ENCODE results near the gene GRIPAP1. TPM values are rescaled to one million over a fixed set of nuclear protein-coding genes. Genes with fewer than 3 reads are reported as not detected.

GRIPAP1 gene
- total RNA-seq, result 25.8 and 31.1 TPM in 2 replicates

- H3K27me3 ChIP-seq (ENCODE audit: control insufficient read depth, insufficient read depth, low read length), result no peaks in the 10 kb centered on the region
- peak; percentile 74 for DNase-seq (ENCODE audit: low read depth)
- H3K4me3 ChIP-seq (ENCODE audit: low read depth, low read length), result peak within 1 kb of the TSS; percentile 54
- H3K36me3 ChIP-seq (ENCODE audit: control insufficient read depth, insufficient read depth, low read length), result no peaks in the 10 kb centered on the region
- TF ChIP-seq, protein P1, sequence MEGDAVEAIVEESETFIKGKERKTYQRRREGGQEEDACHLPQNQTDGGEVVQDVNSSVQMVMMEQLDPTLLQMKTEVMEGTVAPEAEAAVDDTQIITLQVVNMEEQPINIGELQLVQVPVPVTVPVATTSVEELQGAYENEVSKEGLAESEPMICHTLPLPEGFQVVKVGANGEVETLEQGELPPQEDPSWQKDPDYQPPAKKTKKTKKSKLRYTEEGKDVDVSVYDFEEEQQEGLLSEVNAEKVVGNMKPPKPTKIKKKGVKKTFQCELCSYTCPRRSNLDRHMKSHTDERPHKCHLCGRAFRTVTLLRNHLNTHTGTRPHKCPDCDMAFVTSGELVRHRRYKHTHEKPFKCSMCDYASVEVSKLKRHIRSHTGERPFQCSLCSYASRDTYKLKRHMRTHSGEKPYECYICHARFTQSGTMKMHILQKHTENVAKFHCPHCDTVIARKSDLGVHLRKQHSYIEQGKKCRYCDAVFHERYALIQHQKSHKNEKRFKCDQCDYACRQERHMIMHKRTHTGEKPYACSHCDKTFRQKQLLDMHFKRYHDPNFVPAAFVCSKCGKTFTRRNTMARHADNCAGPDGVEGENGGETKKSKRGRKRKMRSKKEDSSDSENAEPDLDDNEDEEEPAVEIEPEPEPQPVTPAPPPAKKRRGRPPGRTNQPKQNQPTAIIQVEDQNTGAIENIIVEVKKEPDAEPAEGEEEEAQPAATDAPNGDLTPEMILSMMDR (IDR thresholded peaks at IDR 0.05; ENCODE audit: insufficient read depth, low read length, poor library complexity, severe bottlenecking), result no peak
Measured at GRCh38 chrX:49002091-49002935, at the start of gene GRIPAP1. Gene GRIPAP1 (minus strand): TSS chrX:49002264. CDS start chrX:49002229, 35 bp downstream.

- no peak for DNase-seq (ENCODE audit: low read depth)
- Histone ChIP-seq H3K36me3 (ENCODE audit: control insufficient read depth, insufficient read depth, low read length) (no peaks in the 10 kb centered on the region), H3K27me3 (ENCODE audit: control insufficient read depth, insufficient read depth, low read length) (no peaks in the 10 kb centered on the region), H3K4me3 (ENCODE audit: low read depth, low read length) (peak overlapping the region; percentile 23)
- TF ChIP-seq, protein P1 (IDR thresholded peaks at IDR 0.05; ENCODE audit: insufficient read depth, low read length, poor library complexity, severe bottlenecking), result no peak
Measured at GRCh38 chrX:49043987-49044281, 41.9 kb upstream of the GRIPAP1 start.

GRCh38 chrX:49043220-49043986 lies 41.3 kb upstream of the GRIPAP1 start, which contains the start of gene TFE3:
Gene TFE3 (minus strand): TSS chrX:49043357. CDS start chrX:49043226, 131 bp downstream.
- peak; percentile 93 for DNase-seq (ENCODE audit: low read depth)
- Histone ChIP-seq H3K4me3 (ENCODE audit: low read depth, low read length) (peak within 1 kb of the TSS; percentile 52), H3K36me3 (ENCODE audit: control insufficient read depth, insufficient read depth, low read length) (no peaks in the 10 kb centered on the region), H3K27me3 (ENCODE audit: control insufficient read depth, insufficient read depth, low read length) (no peaks in the 10 kb centered on the region)
- TF ChIP-seq, protein P1 (IDR thresholded peaks at IDR 0.05; ENCODE audit: insufficient read depth, low read length, poor library complexity, severe bottlenecking), result peak; percentile 55

DNA sequence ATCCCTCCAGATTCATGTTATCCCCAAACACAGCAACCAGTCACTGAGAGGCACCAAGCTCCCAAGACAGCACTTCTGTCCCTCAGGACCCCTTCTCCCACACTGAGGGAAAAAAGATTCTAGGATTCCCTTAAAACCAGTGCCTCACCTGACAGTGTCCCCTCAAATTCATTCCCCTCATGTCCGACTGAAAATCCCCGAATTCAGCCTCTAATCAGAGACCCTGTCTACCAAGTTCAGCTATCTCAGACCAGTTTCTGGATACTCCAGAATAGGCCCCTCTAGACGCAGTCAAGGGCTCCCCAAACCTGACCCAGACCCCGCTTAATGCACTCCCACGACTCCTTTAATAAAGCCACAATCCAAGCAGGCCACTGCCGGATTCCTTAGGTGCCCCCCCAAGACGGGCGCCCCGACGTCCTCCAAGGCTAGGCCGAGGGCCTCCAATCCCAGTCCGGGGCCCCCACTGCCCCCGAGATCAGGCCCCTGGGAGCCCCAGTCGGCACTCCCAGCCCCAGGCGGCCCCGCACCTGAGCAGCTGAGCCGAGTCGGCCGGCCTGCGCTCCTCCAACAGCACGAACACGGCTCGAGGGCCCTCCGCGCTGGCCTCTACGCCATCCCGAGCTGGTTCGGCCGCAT lies 40.6 kb upstream of the GRIPAP1 start:
- H3K4me3 ChIP-seq (ENCODE audit: low read depth, low read length), result peak overlapping the region; percentile 52
- TF ChIP-seq, protein P1 (IDR thresholded peaks at IDR 0.05; ENCODE audit: insufficient read depth, low read length, poor library complexity, severe bottlenecking), result no peak
- no peak for DNase-seq (ENCODE audit: low read depth)

DNA sequence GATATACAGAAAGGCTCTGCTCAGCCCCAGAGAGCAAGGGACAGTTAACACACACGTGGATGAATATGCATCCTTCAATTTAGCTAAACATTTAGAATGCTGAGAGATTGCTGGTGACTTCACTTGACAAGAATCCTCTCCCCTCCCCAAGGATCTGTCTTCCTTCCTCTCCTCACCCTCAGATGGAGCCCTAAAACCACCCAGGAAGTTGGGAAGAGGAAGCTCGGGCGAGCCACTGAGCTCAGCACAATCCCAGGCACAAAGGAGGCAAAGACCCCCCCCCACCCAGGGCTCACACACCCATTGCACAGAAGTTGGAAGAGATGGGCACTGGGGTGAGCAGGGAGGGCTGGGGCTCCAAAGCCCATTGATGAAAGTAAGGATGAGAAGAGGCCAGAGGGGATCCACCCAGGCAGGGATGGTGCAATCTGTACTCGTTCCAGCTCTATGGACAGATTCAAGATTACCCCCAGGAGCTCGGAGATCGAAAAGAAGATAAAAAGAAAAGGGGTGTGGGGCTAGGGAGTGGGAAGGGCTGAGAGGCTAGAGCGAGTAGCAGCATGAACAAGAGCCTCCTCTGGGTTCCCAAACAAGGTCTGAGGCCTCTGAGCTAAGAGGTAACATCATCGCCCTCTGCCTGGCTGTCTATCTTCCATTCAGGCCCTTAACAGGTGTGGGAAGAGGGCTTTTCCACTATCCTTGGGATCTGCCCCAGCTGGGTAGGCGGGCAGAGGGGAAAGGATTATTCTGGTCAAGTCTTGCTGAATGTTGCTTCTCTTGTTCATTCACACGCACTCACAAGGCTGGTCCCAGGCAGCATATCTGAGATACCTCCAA lies 39.9 kb upstream of the GRIPAP1 start:
- DNase-seq (ENCODE audit: low read depth), result no peak
- Histone ChIP-seq H3K4me3 (ENCODE audit: low read depth, low read length) (peak overlapping the region; percentile 52), H3K36me3 (ENCODE audit: control insufficient read depth, insufficient read depth, low read length) (no peaks in the 10 kb centered on the region), H3K27me3 (ENCODE audit: control insufficient read depth, insufficient read depth, low read length) (no peaks in the 10 kb centered on the region)
- TF ChIP-seq, protein P1 (IDR thresholded peaks at IDR 0.05; ENCODE audit: insufficient read depth, low read length, poor library complexity, severe bottlenecking), result no peak

More for the DNA sequence above, 40.6 kb upstream of the GRIPAP1 start:
- H3K36me3 ChIP-seq (ENCODE audit: control insufficient read depth, insufficient read depth, low read length), result no peaks in the 10 kb centered on the region
- H3K27me3 ChIP-seq (ENCODE audit: control insufficient read depth, insufficient read depth, low read length), result no peaks in the 10 kb centered on the region

All from kidney epithelial cell (primary cell).